GM23338 (cell line): ENCODE results near the gene CIAO3. TPM values are rescaled to one million over a fixed set of nuclear protein-coding genes. Genes with fewer than 3 reads are reported as not detected.

Experiments used
- ATAC-seq: fragments of 200-7000 bp; cut with Tn5 transposase; 3 replicates; pipeline ENCODE4 v1.9.1; 2020
- DNase-seq: peaks from one replicate; pipeline ENCODE4 v3.0.0-alpha.2; 2015; ENCODE audit warnings: low spot score
- H2AFZ ChIP-seq: fragments of 200-600 bp; sonication (generic); 2 replicates; pipeline ENCODE4 v1.8.0; 2016; ENCODE audit warnings: antibody characterized with exemption, mild to moderate bottlenecking, moderate library complexity
- H3F3A ChIP-seq: fragments of 200-600 bp; sonication (generic); replicated peaks from 2 replicates; pipeline ENCODE4 v1.8.0; 2017; ENCODE audit warnings: antibody characterized with exemption, mixed run types, low read depth
- H3K27ac ChIP-seq: fragments of 200-600 bp; sonication (generic); 2 replicates; pipeline ENCODE4 v1.6.1; 2016; ENCODE audit warnings: low read depth
- H3K27me3 ChIP-seq: fragments of 200-600 bp; sonication (generic); 2 replicates; pipeline ENCODE4 v1.8.0; 2016; ENCODE audit warnings: mild to moderate bottlenecking, mixed run types, moderate library complexity; ENCODE audit not compliant: insufficient read depth
- H3K36me3 ChIP-seq: fragments of 200-600 bp; sonication (generic); 2 replicates; pipeline ENCODE4 v1.8.0; 2016; ENCODE audit warnings: mild to moderate bottlenecking; ENCODE audit not compliant: insufficient read depth
- H3K4me1 ChIP-seq: fragments of 200-600 bp; sonication (generic); 2 replicates; pipeline ENCODE4 v1.8.0; 2016; ENCODE audit warnings: mild to moderate bottlenecking, moderate library complexity; ENCODE audit not compliant: insufficient read depth
- H3K4me2 ChIP-seq: fragments of 200-600 bp; sonication (generic); 2 replicates; pipeline ENCODE4 v1.7.1; 2017; ENCODE audit warnings: mixed run types
- H3K4me3 ChIP-seq: fragments of 200-600 bp; sonication (generic); 2 replicates; pipeline ENCODE4 v1.6.1; 2016; ENCODE audit warnings: mixed run types
- H3K79me2 ChIP-seq: fragments of 200-600 bp; sonication (generic); replicated peaks from 2 replicates; pipeline ENCODE4 v1.8.0; 2017; ENCODE audit warnings: mild to moderate bottlenecking; ENCODE audit not compliant: insufficient read depth
- H3K9me2 ChIP-seq: fragments of 200-600 bp; sonication (generic); 2 replicates; pipeline ENCODE4 v1.8.0; 2017; ENCODE audit not compliant: insufficient read depth
- H4K20me1 ChIP-seq: fragments of 200-600 bp; sonication (generic); replicated peaks from 2 replicates; pipeline ENCODE4 v1.8.0; 2017; ENCODE audit warnings: mild to moderate bottlenecking; ENCODE audit not compliant: insufficient read depth
- H3K27ac Mint-ChIP-seq: 2 replicates; pipeline ENCODE4 v1.8.0; 2020; ENCODE audit warnings: inconsistent platforms, mild to moderate bottlenecking, moderate library complexity, mixed read lengths
- H3K27me3 Mint-ChIP-seq: 3 replicates; pipeline ENCODE4 v1.8.0; 2022; ENCODE audit warnings: low read depth, mild to moderate bottlenecking, moderate library complexity, mixed read lengths, inconsistent platforms; ENCODE audit not compliant: insufficient read depth, poor library complexity
- H3K36me3 Mint-ChIP-seq: 3 replicates; pipeline ENCODE4 v1.8.0; 2021; ENCODE audit warnings: low read depth, mild to moderate bottlenecking, inconsistent platforms, moderate library complexity, mixed read lengths
- H3K4me1 Mint-ChIP-seq: 3 replicates; pipeline ENCODE4 v1.8.0; 2020; ENCODE audit warnings: mild to moderate bottlenecking, inconsistent platforms, mixed read lengths
- H3K4me3 Mint-ChIP-seq: 3 replicates; pipeline ENCODE4 v1.8.0; 2021; ENCODE audit warnings: moderate library complexity, mild to moderate bottlenecking, inconsistent platforms, mixed read lengths
- H3K9me3 Mint-ChIP-seq: 3 replicates; pipeline ENCODE4 v1.8.0; 2020; ENCODE audit warnings: moderate library complexity, mild to moderate bottlenecking, inconsistent platforms, mixed read lengths
- CTCF ChIP-seq, 2 experiments: fragments of 200-600 bp in 1 of 2; sonication (generic) in 1 of 2; conservative IDR thresholded peaks; 2 replicates each; pipeline versions ENCODE4 v1.5.1 to v1.6.1; 2016 to 2017; ENCODE audit warnings: antibody characterized with exemption in 2 of 2, low read depth in 2 of 2, mild to moderate bottlenecking in 2 of 2, moderate library complexity in 1 of 2
- EZH2 ChIP-seq: fragments of 200-600 bp; sonication (generic); IDR thresholded peaks from one replicate; pipeline ENCODE4 v1.8.0; 2017; ENCODE audit warnings: antibody characterized with exemption, mild to moderate bottlenecking, low read depth; ENCODE audit not compliant: unreplicated experiment
- EZH2phosphoT487 ChIP-seq: fragments of 200-600 bp; sonication (generic); IDR thresholded peaks from one replicate; pipeline ENCODE4 v1.8.1; 2018; ENCODE audit warnings: antibody characterized with exemption; ENCODE audit not compliant: unreplicated experiment
- JUNB ChIP-seq: IDR thresholded peaks from one replicate; pipeline ENCODE4 v1.6.1; 2016; ENCODE audit warnings: antibody characterized with exemption; ENCODE audit not compliant: unreplicated experiment
- NANOG ChIP-seq: IDR thresholded peaks from 2 replicates; pipeline ENCODE4 v1.6.1; 2016; ENCODE audit warnings: antibody characterized with exemption, borderline replicate concordance
- POLR2AphosphoS5 ChIP-seq: IDR thresholded peaks from 2 replicates; pipeline ENCODE4 v1.6.1; 2016; ENCODE audit warnings: antibody characterized with exemption, low read depth
- ZNF462 ChIP-seq: fragments of 250-450 bp; sonication (Bioruptor Pico); IDR thresholded peaks from 2 replicates; pipeline ENCODE4 v1.5.0; 2020; ENCODE audit warnings: mild to moderate bottlenecking, moderate library complexity
- polyA plus RNA-seq: library from polyadenylated mRNA; unstranded; fragments of >200 nt; fragmentation: Nextera tagmentation; extraction: Ambion mirVana; gene quantifications from 2 replicates; pipeline ENCODE4 v1.2.1, GENCODE V29; 2016
- total RNA-seq: library from RNA; depleted of rRNA; stranded (reverse); fragments of >200 nt; shearing (Covaris generic); gene quantifications from 2 replicates; pipeline ENCODE4 v1.2.3, GENCODE V29; 2014

CIAO3 gene
- total and polyA plus RNA-seq, 2 experiments from 2014 or later, result 13.0 to 42.3 TPM

- no peaks in the 10 kb centered on the region for H3K4me1 ChIP-seq
- H3K9me3 Mint-ChIP-seq, result no peaks in the 10 kb centered on the region
- H4K20me1 ChIP-seq, result no peaks in the 10 kb centered on the region
- peak within 1 kb of the TSS; percentile 80 for H2AFZ ChIP-seq
- H3K36me3 Mint-ChIP-seq, result no peaks in the 10 kb centered on the region
- no peaks in the 10 kb centered on the region for H3K79me2 ChIP-seq
- peak within 1 kb of the TSS; percentile 67 for H3K4me3 Mint-ChIP-seq
- peak within 1 kb of the TSS; percentile 71 for H3K4me3 ChIP-seq
- no peaks in the 10 kb centered on the region for H3K36me3 ChIP-seq
- peak within 1 kb of the TSS; percentile 87 for H3K4me2 ChIP-seq
- ATAC-seq, result peak; percentile 21
- no peak within 1 kb of the TSS for H3K27ac ChIP-seq
- peak; percentile 82 for DNase-seq
- TF ChIP-seq POLR2AphosphoS5 (peak; percentile 38), EZH2phosphoT487 (no peak), NANOG (no peak), EZH2 (no peak), CTCF (conservative IDR thresholded peaks at IDR 0.05; ENCODE audit: low read depth in 2 of 2) (peak in 1 of 2 experiments; percentile 6; a peak in 1 of 4 replicates), ZNF462 (CRISPR knock-in tag) (no peak), JUNB (no peak)
- H3K27me3 ChIP-seq, result peaks cover 14% of the 10 kb centered on the region; the same call in 1 of the 2 replicates
- no peak within 1 kb of the TSS for H3K27ac Mint-ChIP-seq
- peaks cover 12% of the 10 kb centered on the region for H3F3A ChIP-seq
- H3K27me3 Mint-ChIP-seq, result peaks cover 18% of the 10 kb centered on the region
- H3K9me2 ChIP-seq, result no peaks in the 10 kb centered on the region
- no peaks in the 10 kb centered on the region for H3K4me1 Mint-ChIP-seq
These were observed 14.1 kb downstream of the CIAO3 start, which contains the start of the genes CCDC78 and HAGHL for GRCh38 chr16:726438-727290. Gene CCDC78, minus strand, starts transcription at chr16:726443. Its CDS starts 76 bp downstream, at chr16:726367. Gene HAGHL, plus strand, starts transcription at chr16:727106. Its CDS starts 404 bp downstream, at chr16:727510.
